HCT116 (cell line): ENCODE results near the gene PKP1. TPM values are rescaled to one million over a fixed set of nuclear protein-coding genes. Genes with fewer than 3 reads are reported as not detected.

Experiments
- ATAC-seq: fragments of 200-7000 bp; cut with Tn5 transposase; 2 replicates; pipeline ENCODE4 v1.9.1; 2020; ENCODE audit warnings: mild to moderate bottlenecking, moderate library complexity
- BruUV-seq: library from RNA; stranded (reverse); fragments of 400-500 nt; replicated peaks from 2 replicates; lab custom pipeline; 2021; lab: Mats Ljungman, UMichigan
- CTCF ChIA-PET: fragments of 300-600 bp; sonication (Branson Sonifier 250); formaldehyde crosslinking; loops from one replicate; lab custom pipeline; 2021; ENCODE audit warnings: antibody characterized with exemption; lab: Charles Lee
- POLR2A ChIA-PET: fragments of 300-600, 350-600 bp; sonication (Branson Sonifier 250); formaldehyde crosslinking; loops from one replicate; lab custom pipeline; 2021; ENCODE audit warnings: antibody characterized with exemption; lab: Charles Lee
- RAD21 ChIA-PET, 2 experiments: fragments of 300-600 bp; sonication (Branson Sonifier 250); formaldehyde crosslinking; loops; one replicate each; lab custom pipeline; 2023; ENCODE audit warnings: low total read pairs in 2 of 2; ENCODE audit not compliant: uncharacterized antibody in 2 of 2, unreplicated experiment in 2 of 2, low non-redundant PET in 1 of 2; lab: Charles Lee
- DNase-seq: peaks from one replicate; pipeline ENCODE4 v3.0.0-alpha.2; 2010; ENCODE audit warnings: low read depth, low spot score
- H2AFZ ChIP-seq: fragments of 200-600 bp; shearing (Covaris generic), sonication (generic); 2 replicates; pipeline ENCODE4 v1.6.1; 2017; ENCODE audit warnings: low read depth, mixed run types, mixed read lengths, antibody characterized with exemption, low read length; ENCODE audit not compliant: poor library complexity, severe bottlenecking
- H3K27ac ChIP-seq: 2 replicates; pipeline ENCODE4 v1.5.1; 2012; ENCODE audit warnings: low read depth, low read length
- H3K27me3 ChIP-seq: fragments of 200-600 bp; sonication (generic); 2 replicates; pipeline ENCODE4 v1.6.1; 2016; ENCODE audit warnings: mixed run types, low read length, mixed read lengths; ENCODE audit not compliant: insufficient read depth
- H3K36me3 ChIP-seq, 2 experiments: fragments of 200-500 bp in 1 of 2; fragments of 200-600 bp in 1 of 2; sonication (Bioruptor generic) in 1 of 2; sonication (generic) in 1 of 2; 2 replicates each; pipeline versions ENCODE4 v1.5.1 to v1.6.1; 2014 to 2016; ENCODE audit warnings: low read length in 2 of 2, inconsistent platforms in 1 of 2, mixed read lengths in 1 of 2, mixed run types in 1 of 2; ENCODE audit not compliant: insufficient read depth in 2 of 2, control insufficient read depth in 1 of 2
- H3K4me1 ChIP-seq, 2 experiments: fragments of 200-600 bp in 1 of 2; sonication (generic) in 1 of 2; 2 replicates each; pipeline versions ENCODE4 v1.5.1 to v1.6.1; 2012 to 2017; ENCODE audit warnings: low read length in 2 of 2, inconsistent platforms in 1 of 2, mild to moderate bottlenecking in 1 of 2, mixed read lengths in 1 of 2, mixed run types in 1 of 2, moderate library complexity in 1 of 2; ENCODE audit not compliant: insufficient read depth in 2 of 2, control insufficient read depth in 1 of 2
- H3K4me2 ChIP-seq: fragments of 200-600 bp; sonication (generic); 2 replicates; pipeline ENCODE4 v1.6.1; 2017; ENCODE audit warnings: mixed run types, low read length, mixed read lengths
- H3K4me3 ChIP-seq, 2 experiments: fragments of 200-600 bp in 1 of 2; sonication (generic) in 1 of 2; replicated peaks in 1 of 2; 2 replicates each; pipeline ENCODE4 v1.5.1; 2011 to 2016; ENCODE audit warnings: low read length in 2 of 2, control low read depth in 1 of 2, low read depth in 1 of 2, mild to moderate bottlenecking in 1 of 2, mixed read lengths in 1 of 2, mixed run types in 1 of 2
- H3K79me2 ChIP-seq: fragments of 200-600 bp; sonication (generic); 2 replicates; pipeline ENCODE4 v1.6.1; 2017; ENCODE audit warnings: mild to moderate bottlenecking, mixed run types, low read length, moderate library complexity, mixed read lengths; ENCODE audit not compliant: insufficient read depth
- H3K9ac ChIP-seq: fragments of 200-600 bp; sonication (generic); 2 replicates; pipeline ENCODE4 v1.6.1; 2016; ENCODE audit warnings: low read length, mixed read lengths
- H3K9me2 ChIP-seq: fragments of 200-600 bp; sonication (generic), shearing (Covaris generic); 2 replicates; pipeline ENCODE4 v1.6.1; 2017; ENCODE audit warnings: mixed run types, mild to moderate bottlenecking, moderate library complexity; ENCODE audit not compliant: insufficient read depth
- H3K9me3 ChIP-seq, 2 experiments: fragments of 200-500 bp in 1 of 2; fragments of 200-600 bp in 1 of 2; sonication (Bioruptor generic) in 1 of 2; sonication (generic) in 1 of 2; 2 replicates each; pipeline ENCODE4 v1.6.1; 2014 to 2017; ENCODE audit warnings: low read length in 2 of 2, mixed read lengths in 2 of 2, inconsistent platforms in 1 of 2, low read depth in 1 of 2, mild to moderate bottlenecking in 1 of 2, mixed run types in 1 of 2, moderate library complexity in 1 of 2; ENCODE audit not compliant: control insufficient read depth in 1 of 2, insufficient read depth in 1 of 2
- H4K20me1 ChIP-seq: fragments of 200-600 bp; sonication (generic), shearing (Covaris generic); 2 replicates; pipeline ENCODE4 v1.6.1; 2017; ENCODE audit warnings: mixed run types, mild to moderate bottlenecking, moderate library complexity; ENCODE audit not compliant: insufficient read depth
- CBX3 ChIP-seq: IDR thresholded peaks from 2 replicates; pipeline ENCODE4 v1.6.1; 2012; ENCODE audit warnings: low read depth
- EGR1 ChIP-seq: IDR thresholded peaks from 2 replicates; pipeline ENCODE4 v1.6.1; 2012; ENCODE audit warnings: low read depth
- FOSL1 ChIP-seq: IDR thresholded peaks from 2 replicates; pipeline ENCODE4 v1.6.1; 2012; ENCODE audit warnings: low read depth
- JUND ChIP-seq: IDR thresholded peaks from 2 replicates; pipeline ENCODE4 v1.6.1; 2012
- POLR2A ChIP-seq: IDR thresholded peaks from 2 replicates; pipeline ENCODE4 v1.7.0; 2011; ENCODE audit warnings: borderline replicate concordance; ENCODE audit not compliant: insufficient read depth, insufficient read length; ENCODE audit errors: extremely low read depth
- POLR2AphosphoS5 ChIP-seq: IDR thresholded peaks from 2 replicates; pipeline ENCODE4 v1.6.1; 2011; ENCODE audit warnings: mild to moderate bottlenecking, low read depth, low read length, moderate library complexity
- RAD21 ChIP-seq: IDR thresholded peaks from 2 replicates; pipeline ENCODE4 v1.6.1; 2012; ENCODE audit warnings: low read depth, mild to moderate bottlenecking
- SRF ChIP-seq: IDR thresholded peaks from 2 replicates; pipeline ENCODE4 v1.6.1; 2012; ENCODE audit warnings: low read depth
- TCF7L2 ChIP-seq: IDR thresholded peaks from 2 replicates; pipeline ENCODE4 v1.7.0; 2011; ENCODE audit warnings: borderline replicate concordance, inconsistent platforms; ENCODE audit not compliant: insufficient read depth, insufficient read length; ENCODE audit errors: extremely low read depth
- ZFX ChIP-seq: fragments of 450-650 bp; IDR thresholded peaks from 2 replicates; pipeline ENCODE4 v1.6.1; 2017
- intact Hi-C: fragments of 100-400 bp; cut with micrococcal nuclease; formaldehyde crosslinking; loops from 2 replicates; pipeline ENCODE4 v1.10.0; 2022
- total RNA-seq: library from RNA; stranded (reverse); gene quantifications from one replicate; pipeline ENCODE4 v1.2.1, GENCODE V29; 2021; ENCODE audit not compliant: unreplicated experiment
- TF ChIP-seq, protein P1 (sequence below): IDR thresholded peaks from 2 replicates; pipeline ENCODE4 v1.6.1; 2011; ENCODE audit warnings: mild to moderate bottlenecking, low read length, moderate library complexity; ENCODE audit not compliant: insufficient replicate concordance; ENCODE audit errors: extremely low read depth

PKP1 gene
- total RNA-seq, 1 experiment from 2014 or later = 0.07 TPM

GRCh38 chr1:201329286-201329685, 46.0 kb downstream of the PKP1 start:
- Histone ChIP-seq H3K27ac (no peak overlapping the region), H3K9me2 (no peaks in the 10 kb centered on the region), H3K4me3 (no peak overlapping the region), H3K36me3 (no peaks in the 10 kb centered on the region), H4K20me1 (no peaks in the 10 kb centered on the region), H3K79me2 (no peaks in the 10 kb centered on the region), H3K9me3 (no peaks in the 10 kb centered on the region), H2AFZ (no peak overlapping the region), H3K9ac (no peak overlapping the region), H3K27me3 (no peaks in the 10 kb centered on the region), H3K4me1 (no peaks in the 10 kb centered on the region), H3K4me2 (no peak overlapping the region)
- no peak for ATAC-seq
- CTCF ChIA-PET = interaction anchor here (1.1 to 2.2 kb wide), 2 partner anchors 17 to 19 kb away, joined by 4 to 5 read pairs; no protein-coding TSS in a partner anchor
- intact Hi-C loops = no loop called here
- TF ChIP-seq POLR2AphosphoS5 = no peak
- TF ChIP-seq CBX3 = no peak
- no peak for TF ChIP-seq EGR1
- no peak for TF ChIP-seq POLR2A
- no peak for TF ChIP-seq RAD21
- no peak for TF ChIP-seq SRF
- no peak for TF ChIP-seq TCF7L2
- no peak for TF ChIP-seq FOSL1
- no peak for TF ChIP-seq JUND
- no peak for TF ChIP-seq ZFX
- TF ChIP-seq, protein P1, sequence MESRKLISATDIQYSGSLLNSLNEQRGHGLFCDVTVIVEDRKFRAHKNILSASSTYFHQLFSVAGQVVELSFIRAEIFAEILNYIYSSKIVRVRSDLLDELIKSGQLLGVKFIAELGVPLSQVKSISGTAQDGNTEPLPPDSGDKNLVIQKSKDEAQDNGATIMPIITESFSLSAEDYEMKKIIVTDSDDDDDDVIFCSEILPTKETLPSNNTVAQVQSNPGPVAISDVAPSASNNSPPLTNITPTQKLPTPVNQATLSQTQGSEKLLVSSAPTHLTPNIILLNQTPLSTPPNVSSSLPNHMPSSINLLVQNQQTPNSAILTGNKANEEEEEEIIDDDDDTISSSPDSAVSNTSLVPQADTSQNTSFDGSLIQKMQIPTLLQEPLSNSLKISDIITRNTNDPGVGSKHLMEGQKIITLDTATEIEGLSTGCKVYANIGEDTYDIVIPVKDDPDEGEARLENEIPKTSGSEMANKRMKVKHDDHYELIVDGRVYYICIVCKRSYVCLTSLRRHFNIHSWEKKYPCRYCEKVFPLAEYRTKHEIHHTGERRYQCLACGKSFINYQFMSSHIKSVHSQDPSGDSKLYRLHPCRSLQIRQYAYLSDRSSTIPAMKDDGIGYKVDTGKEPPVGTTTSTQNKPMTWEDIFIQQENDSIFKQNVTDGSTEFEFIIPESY = no peak
- DNase-seq = no peak
- BruUV-seq = no TSS peak
- RAD21 ChIA-PET = no interaction called here
- POLR2A ChIA-PET = no interaction called here
